22Rv1 (cell line): ENCODE results near the gene PDZRN3.

Experiments used
- CTCF ChIP-seq: fragments of 450-650 bp; IDR thresholded peaks from 2 replicates; pipeline ENCODE4 v1.5.1; 2017; ENCODE audit warnings: mild to moderate bottlenecking
- ZFX ChIP-seq: fragments of 450-650 bp; IDR thresholded peaks from 2 replicates; pipeline ENCODE4 v1.6.1; 2017; ENCODE audit warnings: antibody characterized with exemption, borderline replicate concordance

- TF ChIP-seq CTCF = no peak
- no peak for TF ChIP-seq ZFX
These were observed 44.4 kb downstream of the PDZRN3 start for GRCh38 chr3:73580343-73580742.
